GM19099 (cell line): ENCODE data around the gene SETD3.

Experiments used
- POLR2A ChIP-seq: IDR thresholded peaks from 3 replicates; pipeline ENCODE4 v1.6.1; 2011; ENCODE audit warnings: low read depth; ENCODE audit not compliant: insufficient read length; ENCODE audit errors: extremely low read depth

Gene SETD3

DNA sequence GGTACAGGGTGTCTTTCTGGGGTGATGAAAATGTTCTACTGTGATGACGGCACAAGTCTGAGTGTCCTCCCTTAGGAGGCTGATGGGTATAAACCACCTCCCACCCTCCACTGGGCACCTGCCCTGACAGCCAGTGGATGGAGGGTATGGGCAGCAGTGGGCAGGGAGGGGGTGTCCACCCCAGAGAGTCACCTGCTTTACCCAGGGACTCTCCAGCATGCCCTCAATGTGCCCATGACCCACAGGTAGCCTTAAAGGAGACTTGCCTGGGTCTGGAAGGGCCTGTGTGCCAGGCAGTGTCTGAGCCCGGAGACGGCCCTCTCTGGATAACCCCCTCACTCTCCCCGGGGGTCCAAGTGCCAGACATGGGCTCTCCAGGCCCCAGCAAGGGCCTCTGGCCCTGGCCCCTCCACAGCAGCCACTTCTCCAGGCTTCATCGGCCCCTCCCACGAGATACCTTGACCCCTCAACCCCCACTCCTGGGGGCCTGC lies 39.3 kb upstream of the SETD3 start:
- TF ChIP-seq POLR2A: no peak

DNA sequence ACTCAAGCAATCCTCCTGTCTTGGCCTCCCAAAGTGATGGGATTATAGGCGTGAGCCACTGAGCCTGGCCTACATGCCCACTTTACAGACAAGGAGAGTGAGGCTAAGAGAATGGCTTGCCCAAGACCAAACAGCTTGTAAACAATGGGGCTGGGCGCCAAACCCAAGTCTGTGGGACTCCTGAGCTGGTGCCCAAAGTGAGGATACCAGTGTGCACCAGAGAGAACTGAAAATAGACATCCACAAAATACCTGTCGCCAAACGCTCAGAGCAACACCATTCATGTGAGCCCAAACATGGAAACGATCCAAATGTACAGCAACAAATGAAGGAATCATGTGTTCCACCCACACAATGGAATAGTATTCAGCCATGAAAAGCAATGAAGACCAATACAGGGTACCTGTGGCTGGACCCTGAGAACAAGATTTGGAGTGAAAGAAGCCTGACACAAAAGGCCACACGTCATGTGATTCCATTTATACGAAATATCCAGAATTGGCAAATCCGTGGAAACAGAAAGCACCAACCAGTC lies 38.8 kb upstream of the SETD3 start:
- no peak for TF ChIP-seq POLR2A

DNA sequence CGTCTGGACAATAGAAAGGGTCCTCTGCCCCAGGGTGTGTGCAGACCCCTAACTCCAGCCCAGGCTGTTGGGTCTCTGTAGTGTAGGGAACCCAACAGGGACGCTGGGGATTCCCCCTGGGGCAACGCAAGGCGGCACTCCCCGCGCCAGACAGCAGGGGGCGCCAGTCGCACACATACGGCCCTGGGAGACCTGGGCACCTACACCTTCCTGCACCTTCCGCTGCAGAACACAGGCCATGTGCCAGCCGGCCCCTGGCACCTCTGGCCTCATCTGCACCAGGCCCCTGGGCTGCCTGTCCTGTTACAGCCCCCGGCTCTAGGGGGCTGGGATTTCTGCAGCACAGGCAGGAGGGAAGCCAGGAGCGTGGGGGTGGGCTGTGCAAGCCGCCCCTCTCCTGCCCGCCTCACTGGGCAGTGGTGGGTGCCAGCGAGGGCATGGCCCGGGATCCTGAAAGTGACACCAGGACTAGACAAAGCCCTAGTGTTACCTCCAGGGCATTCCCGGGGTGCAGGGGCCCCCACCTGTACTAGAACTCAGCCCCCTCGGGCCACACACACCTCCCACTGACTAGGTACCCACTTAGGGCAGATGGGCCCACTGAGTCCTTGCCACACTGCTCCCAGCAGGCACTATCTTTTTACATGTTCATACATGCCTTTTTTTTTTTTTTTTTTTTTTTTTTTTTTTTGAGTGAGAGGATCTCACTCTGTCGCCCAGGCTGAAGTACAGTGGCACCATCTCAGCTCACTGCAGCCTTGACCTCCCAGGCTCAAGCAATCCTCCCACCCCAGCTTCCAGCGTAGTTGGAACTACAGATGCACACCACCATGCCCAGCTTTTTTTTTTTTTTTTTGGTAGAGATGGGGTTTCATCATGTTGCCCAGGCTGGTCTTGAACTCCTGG lies 38.0 kb upstream of the SETD3 start:
- no peak for TF ChIP-seq POLR2A

DNA sequence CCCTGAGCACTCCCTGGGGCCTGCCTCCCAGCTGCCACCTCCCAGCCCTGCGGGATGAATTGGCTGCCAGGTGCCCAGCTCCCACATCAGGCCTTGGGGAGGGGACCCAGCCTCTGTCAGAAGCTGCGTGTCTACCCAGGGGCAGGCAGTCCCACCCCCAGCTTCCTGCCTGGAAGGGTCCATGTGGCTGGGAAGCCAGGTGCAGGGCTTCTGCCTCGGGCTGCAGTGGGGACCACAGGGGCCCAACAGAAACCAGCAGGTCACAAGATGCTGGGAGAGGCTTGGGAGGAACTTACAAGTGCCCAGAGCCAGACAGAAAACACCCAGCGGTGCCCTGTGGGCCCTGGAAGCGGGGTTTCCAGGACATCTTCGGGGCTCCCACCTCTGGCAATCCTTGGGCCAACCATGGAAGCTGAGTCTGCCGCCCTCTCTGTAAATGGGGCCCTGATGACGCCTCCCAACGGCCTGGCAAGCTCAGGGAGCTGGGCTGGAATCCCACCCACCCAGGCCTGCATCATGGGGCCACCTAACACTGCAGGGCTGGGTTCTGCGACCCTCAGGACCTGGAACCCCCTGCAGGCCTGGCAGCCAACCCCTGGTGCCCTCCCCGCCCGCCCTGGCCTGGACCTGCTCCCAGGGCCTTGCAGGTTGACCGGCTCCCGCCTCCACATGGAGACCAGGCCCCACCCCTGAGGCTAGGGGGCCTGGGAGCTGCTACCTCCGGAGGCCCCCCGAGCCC lies 37.2 kb upstream of the SETD3 start:
- TF ChIP-seq POLR2A: no peak

DNA sequence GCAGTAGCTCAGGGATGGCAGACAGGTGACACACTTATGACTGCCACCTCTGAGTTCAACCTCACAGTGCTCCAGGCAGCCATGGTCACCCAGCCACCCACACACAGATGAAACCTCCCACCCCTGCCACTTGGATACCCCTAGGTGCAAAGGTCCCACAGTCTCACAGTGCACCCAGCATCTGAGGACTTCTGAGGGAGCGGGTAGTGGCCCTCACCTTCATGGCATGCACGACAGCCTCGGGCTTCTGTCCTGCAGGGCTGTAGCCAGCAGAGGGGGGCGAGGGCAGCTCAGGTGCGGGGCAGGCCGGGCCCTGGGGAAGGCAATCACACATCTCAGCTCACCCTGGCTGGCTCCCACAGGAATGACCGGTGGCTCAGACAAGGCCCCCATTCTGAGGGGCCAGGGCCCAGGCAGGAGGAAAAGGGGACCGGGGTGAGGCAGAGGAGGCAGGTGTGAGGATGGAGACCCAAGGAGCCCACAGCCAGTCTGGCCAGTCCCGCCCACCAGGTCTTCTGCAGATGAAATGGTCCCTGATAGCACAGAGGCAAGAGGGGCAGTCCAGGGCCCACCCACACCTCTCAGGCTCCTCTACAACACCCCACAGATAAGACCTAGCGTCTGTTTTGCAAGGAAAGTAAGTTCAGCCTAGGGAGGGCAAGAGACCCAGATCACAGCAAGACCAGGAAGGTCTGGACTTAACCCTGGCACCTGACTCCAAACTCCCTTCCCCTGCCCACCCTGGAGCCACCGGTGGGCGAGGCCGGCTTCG lies 36.4 kb upstream of the SETD3 start:
- no peak for TF ChIP-seq POLR2A

DNA sequence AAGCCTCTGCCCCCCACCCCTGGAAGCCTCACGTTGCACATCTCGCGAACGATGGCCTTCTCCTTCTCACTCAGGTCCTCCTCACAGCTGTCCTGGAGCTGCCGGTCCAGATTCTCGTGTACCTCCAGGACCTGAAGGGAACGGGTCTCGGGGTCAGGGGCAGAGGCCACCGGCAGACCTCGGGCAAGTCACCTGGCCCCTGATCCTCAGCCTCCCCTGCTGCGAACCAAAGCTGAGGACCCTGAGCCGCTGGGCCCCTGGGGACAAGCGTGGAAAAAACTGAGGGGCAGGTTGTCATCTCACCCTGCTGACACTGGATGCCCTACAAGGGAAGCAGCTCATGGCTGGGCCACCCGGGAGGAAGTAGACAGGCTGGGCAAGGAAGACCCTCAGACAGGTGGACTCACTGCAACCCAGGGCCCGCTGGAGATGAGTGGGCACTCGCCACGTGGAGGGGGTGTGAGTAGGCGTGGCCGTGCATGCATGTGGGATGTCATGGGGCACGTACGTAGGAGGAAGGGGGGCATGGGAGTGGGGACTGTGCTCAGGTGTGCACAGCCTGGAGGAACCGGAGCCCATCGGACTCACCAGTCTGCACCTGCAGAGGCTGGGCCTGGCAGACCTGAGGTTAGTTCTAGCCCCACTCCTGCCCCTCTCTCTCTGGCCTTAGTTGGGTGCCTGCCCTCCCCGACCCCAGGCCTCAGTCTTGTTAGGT lies 35.7 kb upstream of the SETD3 start:
- TF ChIP-seq POLR2A: no peak

DNA sequence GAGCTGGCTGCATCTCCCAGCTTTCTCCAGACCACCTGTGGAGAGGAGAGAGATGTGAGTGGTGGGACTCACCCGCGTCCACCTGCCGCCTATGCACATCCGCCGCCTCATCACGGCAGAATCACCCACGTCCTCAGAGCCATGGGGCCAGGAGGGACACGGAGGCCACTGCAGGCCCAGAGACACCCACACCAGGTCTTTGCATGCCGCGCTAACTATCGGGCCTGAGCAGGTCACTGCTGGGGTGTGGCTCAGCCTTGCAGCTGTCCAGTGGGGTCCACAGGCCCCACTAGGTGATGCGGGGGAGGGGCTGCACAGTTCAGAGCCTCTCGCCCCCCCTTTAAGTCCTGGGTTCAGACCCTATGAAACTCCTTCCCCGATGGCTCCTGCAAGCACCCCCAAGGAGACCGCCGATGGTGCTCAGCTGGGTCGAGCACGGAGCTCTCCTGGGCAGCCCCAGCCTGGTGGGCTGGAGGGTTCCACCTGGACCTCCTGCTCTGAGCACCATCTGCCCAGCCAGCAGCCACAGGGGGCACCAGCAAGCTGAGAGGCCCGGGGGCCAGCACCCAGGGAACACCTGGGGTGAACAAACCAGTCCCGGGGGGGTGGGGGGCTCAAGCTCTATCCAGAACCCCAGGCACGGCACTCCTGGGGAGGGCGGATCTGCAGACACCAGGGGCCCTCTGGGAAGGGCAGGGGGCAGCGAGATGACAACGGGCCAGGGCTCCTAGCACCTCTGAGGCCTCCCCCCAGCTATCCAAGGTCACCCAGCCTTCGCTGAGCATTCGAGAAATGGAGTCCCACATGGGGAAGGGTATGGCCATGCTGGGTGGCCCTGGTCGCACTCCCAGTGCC lies 34.9 kb upstream of the SETD3 start:
- TF ChIP-seq POLR2A: no peak

DNA sequence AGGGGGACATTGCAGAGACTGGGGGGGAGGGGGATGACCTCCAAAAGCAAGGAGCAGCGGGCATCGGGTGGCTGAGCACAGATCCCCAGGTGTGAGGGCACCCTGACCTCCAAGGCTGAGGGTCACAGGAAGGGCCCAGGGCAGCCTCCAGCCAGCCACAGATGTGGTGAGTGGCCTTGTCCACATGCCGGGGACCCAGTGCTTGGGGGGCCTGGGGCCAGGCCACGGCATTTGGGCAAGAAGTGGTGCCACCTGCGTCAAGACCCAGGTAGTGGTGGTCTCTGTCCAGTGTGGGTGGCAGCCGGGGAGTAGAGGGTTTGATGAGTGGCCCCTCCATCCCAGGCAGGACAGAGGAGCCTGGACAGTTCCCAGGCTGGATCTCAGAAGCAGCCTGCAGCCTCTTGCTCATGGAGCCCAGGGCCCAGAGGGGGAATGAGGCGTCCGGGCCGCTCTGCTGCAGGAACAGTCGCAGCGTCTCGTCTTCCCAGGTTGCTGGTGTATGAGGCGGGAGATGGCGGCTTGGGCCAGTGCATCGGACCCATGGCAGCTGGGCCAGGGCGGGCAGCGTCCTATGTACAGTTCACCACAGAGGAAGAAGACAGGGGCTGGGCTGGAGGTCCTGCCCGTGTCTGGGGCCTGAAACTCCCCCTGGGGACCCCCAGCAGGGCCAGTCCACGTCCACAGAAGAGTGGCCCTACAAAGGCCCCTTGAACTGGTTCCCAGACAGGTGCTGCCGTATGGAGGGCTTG lies 34.1 kb upstream of the SETD3 start:
- no peak for TF ChIP-seq POLR2A

DNA sequence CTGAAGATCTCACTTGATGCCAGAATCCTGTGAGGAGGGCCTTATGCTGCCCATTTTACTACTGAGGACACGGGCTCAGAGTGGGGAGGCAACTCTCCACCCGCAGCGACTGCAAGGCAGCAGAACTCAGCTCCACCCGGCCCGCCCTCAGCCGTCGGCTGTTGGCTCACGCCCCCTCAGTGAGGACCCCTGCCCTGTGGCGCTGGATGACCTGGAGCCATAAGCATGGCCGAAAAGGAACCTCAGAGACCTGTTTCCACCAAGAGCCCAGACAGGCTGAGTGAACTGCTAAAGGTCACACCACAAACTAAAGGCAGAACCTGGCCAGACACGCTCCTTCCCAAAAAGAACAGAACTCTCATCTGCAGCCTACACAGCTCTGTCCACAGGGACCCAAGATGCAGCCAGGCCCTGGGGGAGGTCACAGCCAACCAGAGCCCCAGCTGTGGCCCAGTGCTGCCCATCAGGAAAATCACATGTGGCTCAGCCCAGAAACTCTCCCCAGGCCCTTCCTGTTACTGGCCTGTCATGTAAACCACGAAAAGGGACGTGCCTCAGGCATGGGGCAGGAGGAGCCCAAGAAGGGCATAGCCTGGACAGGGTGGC lies 33.4 kb upstream of the SETD3 start:
- no peak for TF ChIP-seq POLR2A

DNA sequence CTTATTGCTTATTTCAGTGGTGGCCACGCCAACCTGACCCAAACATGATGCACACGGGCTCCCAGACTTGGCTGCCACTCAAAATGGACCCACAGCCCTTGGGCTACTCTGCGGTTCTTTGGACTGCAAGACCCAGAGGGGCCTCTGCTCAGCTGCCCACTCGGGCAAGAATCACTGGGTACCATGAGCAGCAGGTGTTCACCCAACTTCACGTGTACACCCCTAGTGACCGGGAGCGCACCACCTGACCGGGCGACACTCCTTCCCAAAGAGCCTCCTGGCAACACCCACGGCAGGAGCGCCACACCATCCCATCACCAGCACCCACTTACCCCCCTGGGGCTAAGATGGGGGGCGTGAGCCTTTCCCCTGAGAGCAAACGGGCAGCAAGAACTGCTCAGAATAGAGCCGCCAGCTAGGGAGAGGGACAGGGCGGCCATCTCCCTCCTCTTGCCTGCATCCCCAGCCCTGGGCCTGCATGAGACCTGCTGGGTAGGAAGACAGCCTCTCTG lies 32.6 kb upstream of the SETD3 start:
- no peak for TF ChIP-seq POLR2A

DNA sequence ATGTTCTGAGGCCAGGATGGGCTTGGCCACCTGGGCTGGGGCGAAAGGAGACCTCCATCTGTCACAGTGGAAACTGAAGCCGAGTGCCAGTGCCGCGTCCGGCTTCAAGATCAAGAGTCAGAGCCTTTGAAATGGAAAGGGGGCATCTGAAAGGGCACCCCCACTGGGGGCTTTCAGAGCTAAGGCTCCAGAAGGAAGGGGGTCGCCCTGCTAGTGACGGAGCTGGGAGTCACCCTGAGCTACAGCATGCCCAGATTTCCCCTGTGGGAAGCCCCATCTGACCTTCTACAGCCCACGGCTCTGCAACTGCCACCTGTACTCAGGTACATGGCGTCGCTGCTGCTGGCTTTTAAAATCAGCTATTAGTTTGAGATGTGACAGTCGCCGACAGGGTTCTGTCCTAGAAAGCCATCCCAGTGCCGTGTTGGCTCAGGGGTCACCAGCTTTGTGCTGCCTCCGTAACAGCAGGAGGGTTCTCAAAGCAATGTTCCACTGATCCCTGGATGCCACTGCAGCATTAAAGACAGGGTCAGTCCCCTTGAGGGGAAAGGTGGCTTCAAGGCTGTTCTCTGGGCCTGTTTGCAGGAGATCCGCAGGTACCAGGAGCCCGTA lies 32.0 kb upstream of the SETD3 start:
- TF ChIP-seq POLR2A: no peak

DNA sequence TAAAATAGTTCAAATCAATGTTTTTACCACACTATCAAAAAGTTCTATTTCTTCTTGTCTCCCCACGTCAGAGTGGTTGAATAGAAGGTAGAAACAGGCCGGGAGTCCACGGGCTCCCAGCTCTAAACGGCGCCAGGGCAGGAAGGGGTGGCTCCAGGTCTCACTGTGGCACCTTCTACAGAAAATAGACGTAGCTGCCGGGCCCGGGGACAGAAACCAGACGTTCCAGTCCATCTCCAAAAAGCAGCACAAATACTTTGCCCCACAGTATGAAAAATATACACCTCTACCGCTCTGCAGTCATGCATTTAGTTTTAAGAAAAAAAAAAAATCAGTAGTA lies 31.4 kb upstream of the SETD3 start:
- TF ChIP-seq POLR2A: no peak
